Measurements from ENCODE around the gene PHOSPHO2.

- TF ChIP-seq CTCF (IDR thresholded peaks at IDR 0.05): no peak
- no peak for TF ChIP-seq POLR2A (IDR thresholded peaks at IDR 0.05)
Observed at GRCh38 chr2:169663247-169663646, 31.0 kb upstream of the PHOSPHO2 start.
